Measurements from ENCODE around the gene CACNA1E.

GRCh38 chr1:181557313-181557712 is 74.0 kb downstream of the CACNA1E start:
- TF ChIP-seq CTCF (conservative IDR thresholded peaks at IDR 0.05; ENCODE audit: low read length) (no peak), EZH2phosphoT487 (IDR thresholded peaks at IDR 0.05; ENCODE audit: borderline replicate concordance) (no peak)

Measured in Loucy (cell line).